RWPE1 (cell line): ENCODE results near the gene TPX2.
"Not testable (repeated sequence)": the region's sequence is repeated elsewhere in the genome, so short reads cannot be mapped to it uniquely, and the experiment has no call there.

Experiments used
- CTCF ChIA-PET: fragments of 350-600 bp; sonication (Branson Sonifier 250); formaldehyde crosslinking; extraction: SDS; loops from one replicate; lab custom pipeline; 2021; lab: Yijun Ruan, JAX
- POLR2A ChIA-PET: fragments of 400-600 bp; formaldehyde crosslinking; extraction: SDS; loops from one replicate; lab custom pipeline; 2020; ENCODE audit warnings: antibody characterized with exemption; ENCODE audit not compliant: low non-redundant PET; lab: Yijun Ruan, JAX
- DNase-seq: peaks from one replicate; pipeline ENCODE4 v3.0.0; 2012; ENCODE audit warnings: low spot score
- H3K27ac ChIP-seq: fragments of 450-650 bp; 2 replicates; pipeline ENCODE4 v1.5.1; 2017
- CTCF ChIP-seq: fragments of 450-650 bp; conservative IDR thresholded peaks from 2 replicates; pipeline ENCODE4 v1.5.1; 2017; ENCODE audit warnings: low read depth, mild to moderate bottlenecking

TPX2 gene

GRCh38 chr20:31811796-31812728 is 73.0 kb downstream of the TPX2 start:
- no peak overlapping the region for H3K27ac ChIP-seq
- ChIA-PET CTCF (interaction anchor here (0.7 to 0.9 kb wide), 2 partner anchors 11 to 279 kb away, joined by 3 to 8 read pairs; no protein-coding TSS in a partner anchor), POLR2A (no interaction called here)
- no peak for DNase-seq
- no peak for TF ChIP-seq CTCF

- DNase-seq: no peak
- no peak overlapping the region for H3K27ac ChIP-seq
- ChIA-PET POLR2A (no interaction called here), CTCF (interaction anchor here (0.8 to 2.3 kb wide), 6 partner anchors 8 to 787 kb away, joined by 3 to 10 read pairs (median 6); partner anchors contain the start of gene PDRG1)
- no peak for TF ChIP-seq CTCF
Measured at GRCh38 chr20:31813611-31814010, 74.5 kb downstream of the TPX2 start.

GRCh38 chr20:31814142-31814541 is 75.1 kb downstream of the TPX2 start:
- CTCF ChIA-PET: interaction anchor here (0.6 to 2.3 kb wide), 8 partner anchors 8 to 786 kb away, joined by 3 to 10 read pairs (median 5); partner anchors contain the start of gene PDRG1
- POLR2A ChIA-PET, DNase-seq, H3K27ac ChIP-seq: not testable (repeated sequence)

GRCh38 chr20:31815408-31816188 is 76.5 kb downstream of the TPX2 start:
- no peak for DNase-seq
- ChIA-PET CTCF (interaction anchor here (2.3 to 2.5 kb wide), 2 partner anchors 8 to 31 kb away, joined by 6 to 10 read pairs; no protein-coding TSS in a partner anchor), POLR2A (no interaction called here)
- H3K27ac ChIP-seq: peak overlapping the region; percentile 58
- no peak for TF ChIP-seq CTCF

DNA sequence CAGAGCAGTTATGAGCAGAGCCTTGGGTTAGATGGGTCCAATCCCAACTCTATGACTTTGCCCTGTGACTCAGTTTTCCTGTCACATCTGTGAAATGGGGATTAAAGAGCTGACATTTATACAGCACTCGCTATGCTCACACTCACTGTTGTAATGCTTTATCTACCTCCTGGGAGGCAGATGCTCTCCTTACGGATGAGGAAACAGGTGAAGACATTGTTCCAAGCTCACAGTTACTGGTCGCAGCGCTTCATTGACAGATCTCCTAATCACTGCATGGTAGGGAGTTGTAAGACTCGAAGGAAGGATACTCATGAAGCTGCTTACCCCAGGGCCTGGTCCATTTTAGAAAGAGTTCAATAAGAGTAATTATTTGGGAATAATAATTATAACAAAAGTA is 77.1 kb downstream of the TPX2 start:
- POLR2A ChIA-PET: no interaction called here
- DNase-seq: no peak
- CTCF ChIA-PET: interaction anchor here (0.6 to 2.5 kb wide), 2 partner anchors 30 to 190 kb away, joined by 3 to 6 read pairs; no protein-coding TSS in a partner anchor
- TF ChIP-seq CTCF: no peak
- peak overlapping the region; percentile 58 for H3K27ac ChIP-seq

GRCh38 chr20:31817461-31817860 is 78.4 kb downstream of the TPX2 start:
- no peak overlapping the region for H3K27ac ChIP-seq
- DNase-seq: no peak
- POLR2A ChIA-PET: no interaction called here
- TF ChIP-seq CTCF: no peak
- CTCF ChIA-PET: interaction anchor here (0.6 to 2.5 kb wide), 10 partner anchors 9 to 215 kb away, joined by 3 to 6 read pairs (median 3); no protein-coding TSS in a partner anchor
